Mammary epithelial cell (primary cell): Measurements from ENCODE around the gene ENPP6.

Experiments
- CTCF ChIP-seq, 2 donors: IDR thresholded peaks in 1 of 2; conservative IDR thresholded peaks in 1 of 2; 2 replicates each; pipeline ENCODE4 v1.5.1; 2011 to 2012; ENCODE audit warnings: inconsistent platforms in 2 of 2, low read length in 2 of 2, mild to moderate bottlenecking in 2 of 2, control low read depth in 1 of 2, low read depth in 1 of 2; ENCODE audit not compliant: insufficient read depth in 1 of 2; ENCODE audit errors: extremely low read depth in 1 of 2
- EZH2 ChIP-seq: IDR thresholded peaks from 2 replicates; pipeline ENCODE4 v1.6.1; 2012; ENCODE audit warnings: low read length, inconsistent platforms, borderline replicate concordance

- TF ChIP-seq CTCF (conservative IDR thresholded peaks at IDR 0.05 in 1 of 2, IDR thresholded peaks at IDR 0.05 in 1 of 2; ENCODE audit: extremely low read depth in 1 of 2, insufficient read depth in 1 of 2, low read depth in 1 of 2, low read length in 2 of 2) = no peak
- TF ChIP-seq EZH2 = no peak
These were observed 106.3 kb downstream of the ENPP6 start for GRCh38 chr4:184111233-184111832.
